Measurements from ENCODE around the gene GOLGA8B.
"Not testable (repeated sequence)": the region's sequence is repeated elsewhere in the genome, so short reads cannot be mapped to it uniquely, and the experiment has no call there.

Gene GOLGA8B

GRCh38 chr15:34597316-34597715 is 13.9 kb upstream of the GOLGA8B start:
- DNase-seq, result no peak

- DNase-seq, result no peak
Measured at GRCh38 chr15:34594361-34594760, 10.9 kb upstream of the GOLGA8B start.

GRCh38 chr15:34591306-34591705 is 7.9 kb upstream of the GOLGA8B start:
- DNase-seq, result no peak

GRCh38 chr15:34588046-34588674 is 4.7 kb upstream of the GOLGA8B start:
- DNase-seq, result peak; percentile 58

GRCh38 chr15:34585966-34586365 is 2.5 kb upstream of the GOLGA8B start:
- not testable (repeated sequence) for DNase-seq

GRCh38 chr15:34584996-34585395 is 1.5 kb upstream of the GOLGA8B start:
- DNase-seq, result peak; percentile 27

- DNase-seq, result no peak
Measured at GRCh38 chr15:34584330-34584668, 848 bp upstream of the GOLGA8B start.

GRCh38 chr15:34582461-34583371 is 735 bp downstream of the GOLGA8B start:
- peak; percentile 82 for DNase-seq

- DNase-seq, result not testable (repeated sequence)
Measured at GRCh38 chr15:34581687-34582460, 1.6 kb downstream of the GOLGA8B start.

GRCh38 chr15:34581043-34581365 is 2.4 kb downstream of the GOLGA8B start:
- no peak for DNase-seq

- DNase-seq, result not testable (repeated sequence)
Measured at GRCh38 chr15:34580251-34581042, 3.0 kb downstream of the GOLGA8B start.

GRCh38 chr15:34578283-34578674 is 5.2 kb downstream of the GOLGA8B start:
- DNase-seq, result no peak

- not testable (repeated sequence) for DNase-seq
Measured at GRCh38 chr15:34577658-34578282, 5.7 kb downstream of the GOLGA8B start.

GRCh38 chr15:34575035-34575434 is 8.4 kb downstream of the GOLGA8B start:
- not testable (repeated sequence) for DNase-seq

- DNase-seq, result not testable (repeated sequence)
Measured at GRCh38 chr15:34572921-34573320, 10.5 kb downstream of the GOLGA8B start.

- DNase-seq, result not testable (repeated sequence)
Measured at GRCh38 chr15:34572019-34572641, 11.3 kb downstream of the GOLGA8B start.

GRCh38 chr15:34569670-34570396 is 13.6 kb downstream of the GOLGA8B start:
- not testable (repeated sequence) for DNase-seq

- DNase-seq, result not testable (repeated sequence)
Measured at GRCh38 chr15:34567174-34567573, 16.3 kb downstream of the GOLGA8B start.

GRCh38 chr15:34564711-34565110 is 18.7 kb downstream of the GOLGA8B start:
- DNase-seq, result not testable (repeated sequence)

GRCh38 chr15:34560814-34561213 is 22.6 kb downstream of the GOLGA8B start:
- DNase-seq, result not testable (repeated sequence)

Measured in right kidney (tissue), 1 donor.